ENCODE data around the gene RABGAP1L.
"Not testable (repeated sequence)": the region's sequence is repeated elsewhere in the genome, so short reads cannot be mapped to it uniquely, and the experiment has no call there.

RABGAP1L gene

GRCh38 chr1:174116042-174116441 lies 43.3 kb upstream of the RABGAP1L start:
- peak; percentile 61 for DNase-seq (ENCODE audit: low read depth)
- no peak overlapping the region for H3K4me3 ChIP-seq (ENCODE audit: low read depth, low read length)
- no peak for TF ChIP-seq MAX (IDR thresholded peaks at IDR 0.05; ENCODE audit: low read depth, low read length)
- TF ChIP-seq CTCF (IDR thresholded peaks at IDR 0.05; ENCODE audit: low read depth, low read length) = no peak
- no peak for TF ChIP-seq MYC (IDR thresholded peaks at IDR 0.05; ENCODE audit: low read depth, low read length)
- no peak for TF ChIP-seq POLR2A (IDR thresholded peaks at IDR 0.05; ENCODE audit: extremely low read depth, insufficient read length)

GRCh38 chr1:174118751-174119150 lies 40.6 kb upstream of the RABGAP1L start:
- TF ChIP-seq MYC (IDR thresholded peaks at IDR 0.05; ENCODE audit: low read depth, low read length) (no peak), MAX (IDR thresholded peaks at IDR 0.05; ENCODE audit: low read depth, low read length) (no peak), CTCF (IDR thresholded peaks at IDR 0.05; ENCODE audit: low read depth, low read length) (no peak)
- no peak overlapping the region for H3K4me3 ChIP-seq (ENCODE audit: low read depth, low read length)
- DNase-seq (ENCODE audit: low read depth) = no peak

GRCh38 chr1:174122318-174122717 lies 37.0 kb upstream of the RABGAP1L start:
- H3K4me3 ChIP-seq (ENCODE audit: low read depth, low read length); DNase-seq (ENCODE audit: low read depth): not testable (repeated sequence)

GRCh38 chr1:174123843-174124242 lies 35.5 kb upstream of the RABGAP1L start:
- no peak for DNase-seq (ENCODE audit: low read depth)
- TF ChIP-seq CTCF (IDR thresholded peaks at IDR 0.05; ENCODE audit: low read depth, low read length) (no peak), MYC (IDR thresholded peaks at IDR 0.05; ENCODE audit: low read depth, low read length) (no peak), MAX (IDR thresholded peaks at IDR 0.05; ENCODE audit: low read depth, low read length) (no peak), POLR2A (IDR thresholded peaks at IDR 0.05; ENCODE audit: extremely low read depth, insufficient read length) (no peak)
- no peak overlapping the region for H3K4me3 ChIP-seq (ENCODE audit: low read depth, low read length)

- DNase-seq (ENCODE audit: low read depth); H3K4me3 ChIP-seq (ENCODE audit: low read depth, low read length): not testable (repeated sequence)
Measured at GRCh38 chr1:174127176-174127575, 32.1 kb upstream of the RABGAP1L start.

GRCh38 chr1:174131032-174131638 lies 28.2 kb upstream of the RABGAP1L start:
- H3K4me3 ChIP-seq (ENCODE audit: low read depth, low read length) = no peak overlapping the region
- no peak for TF ChIP-seq POLR2A (IDR thresholded peaks at IDR 0.05; ENCODE audit: extremely low read depth, insufficient read length)
- TF ChIP-seq CTCF (IDR thresholded peaks at IDR 0.05; ENCODE audit: low read depth, low read length) = no peak
- TF ChIP-seq MAX (IDR thresholded peaks at IDR 0.05; ENCODE audit: low read depth, low read length) = no peak
- TF ChIP-seq MYC (IDR thresholded peaks at IDR 0.05; ENCODE audit: low read depth, low read length) = no peak
- no peak for DNase-seq (ENCODE audit: low read depth)

GRCh38 chr1:174134003-174134659 lies 25.2 kb upstream of the RABGAP1L start:
- DNase-seq (ENCODE audit: low read depth) = no peak
- H3K4me3 ChIP-seq (ENCODE audit: low read depth, low read length) = no peak overlapping the region
- TF ChIP-seq MYC (IDR thresholded peaks at IDR 0.05; ENCODE audit: low read depth, low read length) (no peak), POLR2A (IDR thresholded peaks at IDR 0.05; ENCODE audit: extremely low read depth, insufficient read length) (no peak), MAX (IDR thresholded peaks at IDR 0.05; ENCODE audit: low read depth, low read length) (no peak)
